H9 (cell line): ENCODE measurements around the gene EXOC3. TPM values are rescaled to one million over a fixed set of nuclear protein-coding genes. Genes with fewer than 3 reads are reported as not detected.

Experiments used
- DNase-seq: peaks from one replicate; pipeline ENCODE4 v3.0.0-alpha.2; 2017
- H2AFZ ChIP-seq: one replicate; pipeline ENCODE4 v1.6.1; 2013; ENCODE audit warnings: mild to moderate bottlenecking, low read length, control low read depth, moderate library complexity
- H2AK5ac ChIP-seq: 2 replicates; pipeline ENCODE4 v1.6.1; 2013; ENCODE audit warnings: low read length, control low read depth, mixed read lengths; ENCODE audit not compliant: insufficient read length
- H2BK120ac ChIP-seq: one replicate; pipeline ENCODE4 v1.6.1; 2013; ENCODE audit warnings: low read depth, mild to moderate bottlenecking, low read length, control low read depth, inconsistent platforms; ENCODE audit not compliant: poor library complexity, severe bottlenecking
- H2BK12ac ChIP-seq: 2 replicates; pipeline ENCODE4 v1.6.1; 2013; ENCODE audit warnings: low read length, control low read depth, mixed read lengths, low read depth; ENCODE audit not compliant: insufficient read length
- H2BK15ac ChIP-seq: 2 replicates; pipeline ENCODE4 v1.6.1; 2013; ENCODE audit warnings: low read depth, low read length, control low read depth
- H2BK20ac ChIP-seq: one replicate; pipeline ENCODE4 v1.6.1; 2013; ENCODE audit warnings: low read depth, mild to moderate bottlenecking, low read length, control low read depth, inconsistent platforms; ENCODE audit not compliant: poor library complexity, severe bottlenecking
- H2BK5ac ChIP-seq: 2 replicates; pipeline ENCODE4 v1.6.1; 2013; ENCODE audit warnings: low read length, control low read depth, mixed read lengths; ENCODE audit not compliant: insufficient read length
- H3K14ac ChIP-seq: 2 replicates; pipeline ENCODE4 v1.6.1; 2013; ENCODE audit warnings: low read length, control low read depth; ENCODE audit not compliant: insufficient read depth
- H3K18ac ChIP-seq: 2 replicates; pipeline ENCODE4 v1.6.1; 2013; ENCODE audit warnings: low read depth, mild to moderate bottlenecking, mixed read lengths, low read length, control low read depth; ENCODE audit not compliant: insufficient read length
- H3K23ac ChIP-seq: 2 replicates; pipeline ENCODE4 v1.6.1; 2013; ENCODE audit warnings: low read length, control low read depth, mixed read lengths, low read depth; ENCODE audit not compliant: insufficient read length
- H3K23me2 ChIP-seq: 2 replicates; pipeline ENCODE4 v1.6.1; 2013; ENCODE audit warnings: low read depth, mild to moderate bottlenecking, mixed read lengths, low read length, control low read depth; ENCODE audit not compliant: insufficient read length, poor library complexity, severe bottlenecking
- H3K27ac ChIP-seq: 2 replicates; pipeline ENCODE4 v1.5.1; 2013; ENCODE audit warnings: low read length, control low read depth, mixed read lengths, low read depth; ENCODE audit not compliant: insufficient read length
- H3K27me3 ChIP-seq: 2 replicates; pipeline ENCODE4 v1.6.1; 2013; ENCODE audit warnings: low read length, control low read depth, inconsistent platforms; ENCODE audit not compliant: insufficient read depth
- H3K4ac ChIP-seq: 2 replicates; pipeline ENCODE4 v1.6.1; 2013; ENCODE audit warnings: low read depth, mild to moderate bottlenecking, control low read depth, inconsistent platforms, low read length, moderate library complexity
- H3K4me1 ChIP-seq: 2 replicates; pipeline ENCODE4 v1.6.1; 2013; ENCODE audit warnings: low read length, control low read depth, inconsistent platforms; ENCODE audit not compliant: insufficient read depth
- H3K4me2 ChIP-seq: 2 replicates; pipeline ENCODE4 v1.6.1; 2013; ENCODE audit warnings: low read length, control low read depth, mixed read lengths; ENCODE audit not compliant: insufficient read length, insufficient read depth
- H3K56ac ChIP-seq: 2 replicates; pipeline ENCODE4 v1.6.1; 2013; ENCODE audit warnings: low read depth, mild to moderate bottlenecking, mixed read lengths, low read length, control low read depth; ENCODE audit not compliant: insufficient read length
- H3K79me1 ChIP-seq: 2 replicates; pipeline ENCODE4 v1.6.1; 2013; ENCODE audit warnings: low read depth, mild to moderate bottlenecking, moderate library complexity, low read length, control low read depth, inconsistent platforms; ENCODE audit not compliant: insufficient read depth, poor library complexity, severe bottlenecking
- H3K79me2 ChIP-seq: 2 replicates; pipeline ENCODE4 v1.6.1; 2013; ENCODE audit warnings: low read length, control low read depth, inconsistent platforms; ENCODE audit not compliant: insufficient read depth
- H3K9ac ChIP-seq: 2 replicates; pipeline ENCODE4 v1.6.1; 2013; ENCODE audit warnings: low read length, control low read depth, mixed read lengths; ENCODE audit not compliant: insufficient read length; ENCODE audit errors: extremely low read depth
- H3K9me3 ChIP-seq: one replicate; pipeline ENCODE4 v1.6.1; 2013; ENCODE audit warnings: low read depth, low read length, inconsistent platforms; ENCODE audit not compliant: control insufficient read depth
- H3T11ph ChIP-seq: one replicate; pipeline ENCODE4 v1.6.1; 2013; ENCODE audit warnings: mild to moderate bottlenecking, low read length, control low read depth, inconsistent platforms
- H4K20me1 ChIP-seq: one replicate; pipeline ENCODE4 v1.6.1; 2013; ENCODE audit not compliant: control insufficient read depth, insufficient read length, insufficient read depth
- H4K5ac ChIP-seq: 2 replicates; pipeline ENCODE4 v1.6.1; 2013; ENCODE audit warnings: low read depth, mild to moderate bottlenecking, mixed read lengths, low read length, control low read depth; ENCODE audit not compliant: insufficient read length
- H4K8ac ChIP-seq: replicated peaks from 2 replicates; pipeline ENCODE4 v1.6.1; 2013; ENCODE audit warnings: low read length, control low read depth, mixed read lengths, low read depth; ENCODE audit not compliant: insufficient read length
- H4K91ac ChIP-seq: 2 replicates; pipeline ENCODE4 v1.6.1; 2013; ENCODE audit warnings: low read depth, mild to moderate bottlenecking, moderate library complexity, mixed read lengths, low read length, control low read depth; ENCODE audit not compliant: insufficient read length
- H3K27ac Mint-ChIP-seq, 3 experiments: 2 replicates in 2 of 3; 3 replicates in 1 of 3; pipeline ENCODE4 v1.8.0; 2020 to 2021; ENCODE audit warnings: mixed read lengths in 3 of 3, mild to moderate bottlenecking in 1 of 3, moderate library complexity in 1 of 3
- H3K27me3 Mint-ChIP-seq: 2 replicates; pipeline ENCODE4 v1.8.0; 2021; ENCODE audit warnings: low read depth, mild to moderate bottlenecking, moderate library complexity, mixed read lengths
- H3K36me3 Mint-ChIP-seq, 3 experiments: 2 replicates in 2 of 3; 3 replicates in 1 of 3; pipeline ENCODE4 v1.8.0; 2020 to 2021; ENCODE audit warnings: low read depth in 3 of 3, mixed read lengths in 3 of 3; ENCODE audit not compliant: insufficient read depth in 1 of 3
- H3K4me1 Mint-ChIP-seq, 2 experiments: 2 replicates each; pipeline ENCODE4 v1.8.0; 2020; ENCODE audit warnings: mixed read lengths in 2 of 2
- H3K4me3 Mint-ChIP-seq, 2 experiments: 2 replicates in 1 of 2; 3 replicates in 1 of 2; pipeline ENCODE4 v1.8.0; 2020 to 2021; ENCODE audit warnings: mild to moderate bottlenecking in 2 of 2, mixed read lengths in 2 of 2, moderate library complexity in 1 of 2
- H3K9me3 Mint-ChIP-seq, 2 experiments: 2 replicates in 1 of 2; 3 replicates in 1 of 2; pipeline ENCODE4 v1.8.0; 2020; ENCODE audit warnings: mild to moderate bottlenecking in 2 of 2, mixed read lengths in 2 of 2, moderate library complexity in 1 of 2
- CTCF ChIP-seq: fragments of 200-600 bp; sonication (generic); conservative IDR thresholded peaks from 3 replicates; pipeline ENCODE4 v1.8.0; 2021; ENCODE audit warnings: antibody characterized with exemption, mild to moderate bottlenecking
- WGBS: extraction: QIAGEN DNeasy Blood & Tissue Kit; methylation state at CpG from one replicate; pipeline ENCODE4 v1.1.7; 2013; ENCODE audit warnings: missing lambda C conversion rate, low lambda C conversion rate, mixed read lengths; ENCODE audit not compliant: insufficient read length; ENCODE audit errors: extremely low coverage; 5-methylcytosine and 5-hydroxymethylcytosine counted together
- total RNA-seq: library from RNA; stranded (reverse); gene quantifications from 2 replicates; pipeline ENCODE4 v1.2.1, GENCODE V29; 2021

The EXOC3 gene
- total RNA-seq, 1 experiment from 2014 or later = 36.7 TPM

DNA sequence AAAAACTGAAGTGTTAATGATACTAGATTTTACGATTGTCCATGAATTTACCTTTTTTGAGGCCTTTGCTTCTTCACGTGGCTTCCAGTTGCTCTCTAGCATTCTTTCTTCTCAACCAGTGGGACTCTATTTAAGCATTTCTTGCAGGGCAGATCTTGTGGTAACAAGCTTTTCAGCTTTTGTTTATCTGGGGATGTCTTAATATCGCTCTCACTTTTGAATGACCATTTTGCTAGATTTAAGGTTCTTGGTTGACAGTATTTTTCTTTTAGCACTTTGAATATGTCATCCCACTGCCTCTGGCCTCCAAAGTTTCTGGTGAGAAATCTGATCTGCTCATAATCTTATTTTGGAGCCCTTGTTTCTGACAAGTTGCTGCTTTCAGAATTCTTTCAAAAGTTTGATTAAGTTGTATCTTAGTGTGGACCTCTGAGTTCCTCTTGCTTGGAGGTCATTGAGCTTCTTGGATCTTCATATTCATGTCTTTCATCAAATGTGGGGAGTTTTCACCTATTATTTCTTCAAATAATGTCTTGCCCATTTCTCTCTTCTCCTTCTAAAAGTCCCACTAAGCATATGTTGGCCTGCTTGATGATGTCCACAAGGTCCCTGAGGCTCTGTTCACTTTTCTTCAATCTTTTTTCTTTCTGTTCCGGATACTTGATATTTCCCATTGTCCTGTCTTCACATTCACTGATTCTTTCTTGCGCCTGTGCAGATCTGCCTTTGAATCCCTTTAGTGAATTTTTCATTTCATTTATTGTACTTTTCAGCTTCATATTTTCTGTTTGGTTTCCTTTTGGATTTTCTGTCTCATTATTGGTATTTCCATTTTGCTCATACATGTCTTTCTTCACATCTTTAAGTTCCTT is 8.8 kb downstream of the EXOC3 start:
- Histone ChIP-seq H2BK15ac (no peak overlapping the region), H2BK120ac (no peak overlapping the region), H3K27ac (no peak overlapping the region), H3K14ac (no peak overlapping the region), H3K9ac (no peak overlapping the region), H3T11ph (no peak overlapping the region), H3K18ac (no peak overlapping the region), H2AFZ (no peak overlapping the region), H2BK5ac (no peak overlapping the region), H4K91ac (no peak overlapping the region), H2BK12ac (no peak overlapping the region), H4K5ac (no peak overlapping the region), H4K8ac (no peak overlapping the region), H3K9me3 (no peaks in the 10 kb centered on the region), H2BK20ac (no peak overlapping the region), H3K56ac (no peak overlapping the region), H2AK5ac (no peak overlapping the region), H3K23ac (no peak overlapping the region), H3K4me2 (no peak overlapping the region), H3K4ac (no peak overlapping the region), H3K79me1 (no peaks in the 10 kb centered on the region), H3K4me1 (no peaks in the 10 kb centered on the region; the same call in 1 of the 2 replicates), H3K79me2 (no peaks in the 10 kb centered on the region), H4K20me1 (no peaks in the 10 kb centered on the region), H3K27me3 (no peaks in the 10 kb centered on the region), H3K23me2 (no peaks in the 10 kb centered on the region)
- DNase-seq = no peak
- no peaks in the 10 kb centered on the region for H3K27me3 Mint-ChIP-seq
- TF ChIP-seq CTCF = no peak
- H3K9me3 Mint-ChIP-seq = peaks cover 10 to 16% of the 10 kb centered on the region in 2 experiments
- no peak overlapping the region for H3K4me3 Mint-ChIP-seq
- H3K36me3 Mint-ChIP-seq = peaks cover 70 to 89% (median 88%) of the 10 kb centered on the region in 3 experiments
- H3K27ac Mint-ChIP-seq = no peak overlapping the region
- H3K4me1 Mint-ChIP-seq = peaks cover 13% of the 10 kb centered on the region in 2 experiments
- WGBS = no CpG with 5 or more reads among the region's 5 CpGs
